HepG2 (cell line): Measurements from ENCODE around the gene CYP11A1. TPM values are rescaled to one million over a fixed set of nuclear protein-coding genes. Genes with fewer than 3 reads are reported as not detected.

Source experiments
- ATAC-seq: fragments of 200-7000 bp; cut with Tn5 transposase; 3 replicates; pipeline ENCODE4 v1.9.1; 2020; ENCODE audit warnings: mild to moderate bottlenecking, moderate library complexity
- BruUV-seq: library from RNA; stranded (reverse); fragments of 400-500 nt; replicated peaks from 2 replicates; lab custom pipeline; 2021; lab: Mats Ljungman, UMichigan
- CTCF ChIA-PET: fragments of 300-600 bp; formaldehyde crosslinking; extraction: SDS; loops from one replicate; lab custom pipeline; 2021; ENCODE audit warnings: low total read pairs, inconsistent platforms, low intra/inter-chr PET ratio; lab: Yijun Ruan, JAX
- POLR2A ChIA-PET: fragments of 350-600 bp; sonication (Branson Sonifier 250); formaldehyde crosslinking; loops from one replicate; lab custom pipeline; 2020; ENCODE audit warnings: antibody characterized with exemption, inconsistent platforms; lab: Yijun Ruan, JAX
- DNase-seq: peaks from one replicate; pipeline ENCODE4 v3.0.0-alpha.2; 2015; ENCODE audit warnings: low spot score
- FAIRE-seq: peaks from 3 replicates; lab custom pipeline; 2011; peaks lifted over from hg19 to GRCh38; lab: Jason Lieb, UNC
- H2AFZ ChIP-seq: one replicate; pipeline ENCODE4 v1.6.1; 2011; ENCODE audit warnings: low read length, inconsistent platforms
- H3K27ac ChIP-seq: fragments of 300-600 bp; 3 replicates; pipeline ENCODE4 v1.8.0; 2011; ENCODE audit warnings: mixed run types, mild to moderate bottlenecking, mixed read lengths, low read length, inconsistent platforms; ENCODE audit not compliant: insufficient read depth; ENCODE audit errors: extremely low read length
- H3K27me3 ChIP-seq, 2 experiments: fragments of 200-600 bp in 1 of 2; 2 replicates in 1 of 2; 3 replicates in 1 of 2; pipeline versions ENCODE4 v1.6.0 to v1.8.0; 2011; ENCODE audit warnings: low read length in 2 of 2, mild to moderate bottlenecking in 2 of 2, moderate library complexity in 2 of 2, inconsistent platforms in 1 of 2; ENCODE audit not compliant: insufficient read depth in 2 of 2, control insufficient read depth in 1 of 2
- H3K36me3 ChIP-seq, 2 experiments: fragments of 200-600 bp in 1 of 2; replicated peaks in 1 of 2; 2 replicates in 1 of 2; 3 replicates in 1 of 2; pipeline versions ENCODE4 v1.5.1 to v1.8.0; 2011; ENCODE audit warnings: low read length in 2 of 2, inconsistent platforms in 1 of 2; ENCODE audit not compliant: insufficient read depth in 2 of 2, control insufficient read depth in 1 of 2
- H3K4me1 ChIP-seq: 2 replicates; pipeline ENCODE4 v1.5.1; 2012; ENCODE audit warnings: low read length, inconsistent platforms; ENCODE audit not compliant: insufficient read depth
- H3K4me2 ChIP-seq: 2 replicates; pipeline ENCODE4 v1.6.0; 2011; ENCODE audit warnings: low read depth, low read length, inconsistent platforms
- H3K4me3 ChIP-seq, 3 experiments: fragments of 200-600 bp in 1 of 3; sonication (generic), shearing (Covaris generic) in 1 of 3; replicated peaks in 1 of 3; 2 replicates each; pipeline ENCODE4 v1.5.1; 2011 to 2016; ENCODE audit warnings: low read length in 3 of 3, inconsistent platforms in 2 of 3, low read depth in 2 of 3, mild to moderate bottlenecking in 2 of 3, control low read depth in 1 of 3, mixed read lengths in 1 of 3; ENCODE audit not compliant: insufficient read depth in 1 of 3
- H3K79me2 ChIP-seq: one replicate; pipeline ENCODE4 v1.6.1; 2011; ENCODE audit warnings: low read length, inconsistent platforms; ENCODE audit not compliant: insufficient read depth
- H3K9ac ChIP-seq: 2 replicates; pipeline ENCODE4 v1.6.0; 2011; ENCODE audit warnings: mild to moderate bottlenecking, low read depth, low read length, inconsistent platforms; ENCODE audit not compliant: insufficient read depth
- H3K9me3 ChIP-seq: 2 replicates; pipeline ENCODE4 v1.5.1; 2012; ENCODE audit warnings: mild to moderate bottlenecking, low read length
- H4K20me1 ChIP-seq: 2 replicates; pipeline ENCODE4 v1.6.0; 2011; ENCODE audit warnings: inconsistent platforms, mild to moderate bottlenecking, low read length, moderate library complexity; ENCODE audit not compliant: insufficient read depth
- EEA1 ChIP-seq: sonication (generic); formaldehyde crosslinking; IDR thresholded peaks from 2 replicates; pipeline ENCODE4 v1.5.1; 2020; ENCODE audit warnings: mild to moderate bottlenecking, missing genetic modification reagents, borderline replicate concordance
- GATAD1 ChIP-seq: IDR thresholded peaks from 2 replicates; pipeline ENCODE4 v1.6.1; 2016; ENCODE audit warnings: missing genetic modification reagents, missing compliant biosample characterization
- MAFK ChIP-seq, 2 experiments: IDR thresholded peaks in 1 of 2; conservative IDR thresholded peaks in 1 of 2; 2 replicates each; pipeline ENCODE4 v1.6.1; 2011; ENCODE audit warnings: improper control_type of control experiment in 2 of 2, low read length in 2 of 2
- ZBTB21 ChIP-seq: sonication (generic); formaldehyde crosslinking; IDR thresholded peaks from 2 replicates; pipeline ENCODE4 v1.4.0; 2020; ENCODE audit warnings: missing genetic modification reagents
- ZMYM2 ChIP-seq: sonication (generic); formaldehyde crosslinking; IDR thresholded peaks from 2 replicates; pipeline ENCODE4 v1.8.0; 2022; ENCODE audit warnings: mild to moderate bottlenecking, missing genetic modification reagents
- ZNF740 ChIP-seq: sonication (generic); formaldehyde crosslinking; IDR thresholded peaks from 2 replicates; pipeline ENCODE4 v1.4.0; 2020; ENCODE audit warnings: missing genetic modification reagents
- ZNF768 ChIP-seq: sonication (generic); formaldehyde crosslinking; IDR thresholded peaks from 2 replicates; pipeline ENCODE4 v1.4.0; 2020; ENCODE audit warnings: missing genetic modification reagents
- ZNF878 ChIP-seq: sonication (generic); formaldehyde crosslinking; IDR thresholded peaks from 2 replicates; pipeline ENCODE4 v1.8.1; 2023; ENCODE audit warnings: mild to moderate bottlenecking, missing genetic modification reagents, moderate library complexity
- WGBS: methylation state at CpG from one replicate; pipeline ENCODE4 v1.1.6; 2017; ENCODE audit warnings: low lambda C conversion rate; 5-methylcytosine and 5-hydroxymethylcytosine counted together
- in situ Hi-C: cut with HindIII; loops from 2 replicates; pipeline ENCODE4 v1.10.0; 2017; ENCODE audit warnings: low pct_unique_long_range_greater_than_20kb; ENCODE audit not compliant: extremely low pct_ligation_motif_present
- intact Hi-C: fragments of 100-400 bp; cut with micrococcal nuclease; formaldehyde crosslinking; loops from one replicate; pipeline ENCODE4 v1.10.0; 2022; ENCODE audit not compliant: unreplicated experiment
- polyA plus RNA-seq, 8 experiments: library from polyadenylated mRNA; depleted of rRNA in 3 of 8; stranded (reverse) in 7 of 8; unstranded in 1 of 8; fragments of >200 nt; fragmentation: Illumina TruSeq in 4 of 8; extraction: Trizol in 4 of 8; gene quantifications; 2 replicates each; pipeline versions ENCODE4 v1.2.1 to v1.2.3, GENCODE V29; 2011 to 2016; ENCODE audit warnings: low read depth in 4 of 8, missing spikeins in 1 of 8, mixed read lengths in 1 of 8; ENCODE audit not compliant: insufficient read depth in 1 of 8
- total RNA-seq, 5 experiments: library from RNA; depleted of rRNA; stranded (reverse); fragments of >200 nt; fragmentation: Illumina TruSeq; extraction: Trizol; gene quantifications; 2 replicates each; pipeline ENCODE4 v1.2.3, GENCODE V29; 2016; ENCODE audit warnings: low read depth in 1 of 5

The CYP11A1 gene
- total and polyA plus RNA-seq, 2 of the 13 experiments (the other 11 are each of a cell fraction or from before 2014, with no cell fraction given) = 0.66 to 0.92 TPM

- no TSS peak for BruUV-seq
- DNase-seq (no peak), FAIRE-seq (no peak), ATAC-seq (no peak)
- Histone ChIP-seq H3K27ac (no peak overlapping the region), H3K4me2 (no peak overlapping the region), H3K27me3 (peaks cover 2 to 50% of the 10 kb centered on the region in 2 experiments; a peak in 3 of 5 replicates), H3K79me2 (no peaks in the 10 kb centered on the region), H4K20me1 (no peaks in the 10 kb centered on the region), H2AFZ (no peak overlapping the region), H3K4me3 (no peak overlapping the region), H3K4me1 (no peaks in the 10 kb centered on the region), H3K9me3 (no peaks in the 10 kb centered on the region), H3K9ac (no peak overlapping the region), H3K36me3 (no peaks in the 10 kb centered on the region)
- TF ChIP-seq MAFK (conservative IDR thresholded peaks at IDR 0.05 in 1 of 2, IDR thresholded peaks at IDR 0.05 in 1 of 2; ENCODE audit: low read length in 2 of 2) (no peak), ZBTB21 (CRISPR knock-in tag) (no peak), EEA1 (CRISPR knock-in tag) (no peak), ZNF878 (CRISPR knock-in tag) (no peak), GATAD1 (CRISPR knock-in tag) (no peak), ZNF768 (CRISPR knock-in tag) (peak; percentile 76)
- in situ Hi-C loops (no loop called here), intact Hi-C loops (no loop called here)
- 26% methylated on average over 8 of the region's 9 CpGs for WGBS
- POLR2A ChIA-PET = no interaction called here
- CTCF ChIA-PET = no interaction called here
These were observed 31.1 kb downstream of the CYP11A1 start for GRCh38 chr15:74336061-74337005.

GRCh38 chr15:74335396-74335795, 32.0 kb downstream of the CYP11A1 start:
- no peak for TF ChIP-seq ZMYM2 (CRISPR knock-in tag)
- no peak for TF ChIP-seq ZNF740 (CRISPR knock-in tag)
- H3K36me3 ChIP-seq = no peaks in the 10 kb centered on the region
- H2AFZ ChIP-seq = no peak overlapping the region
- H3K27ac ChIP-seq = no peak overlapping the region
- ChIA-PET POLR2A (no interaction called here), CTCF (no interaction called here)
- peaks cover 2 to 59% of the 10 kb centered on the region in 2 experiments; a peak in 3 of 5 replicates for H3K27me3 ChIP-seq
- H3K4me3 ChIP-seq = no peak overlapping the region
- H3K4me1 ChIP-seq = no peaks in the 10 kb centered on the region
- no peak for ATAC-seq
- no peak overlapping the region for H3K4me2 ChIP-seq
- no peaks in the 10 kb centered on the region for H3K79me2 ChIP-seq
- H4K20me1 ChIP-seq = no peaks in the 10 kb centered on the region
- in situ Hi-C loops = no loop called here
- no peaks in the 10 kb centered on the region for H3K9me3 ChIP-seq
- no TSS peak for BruUV-seq
- 12% methylated on average over 8 of the region's 8 CpGs for WGBS
- no peak for FAIRE-seq
- intact Hi-C loops = no loop called here
- no peak overlapping the region for H3K9ac ChIP-seq
- no peak for DNase-seq
